Fibroblast of the aortic adventitia (primary cell): ENCODE measurements around the gene CDC23. TPM values are rescaled to one million over a fixed set of nuclear protein-coding genes. Genes with fewer than 3 reads are reported as not detected.

Experiments used
- DNase-seq: peaks from one replicate; pipeline ENCODE4 v3.0.0-alpha.2; 2010; ENCODE audit warnings: low read depth
- H3K4me3 ChIP-seq: 2 replicates; pipeline ENCODE4 v1.5.1; 2011; ENCODE audit warnings: low read depth, mild to moderate bottlenecking, control low read depth, low read length, moderate library complexity
- total RNA-seq: library from RNA; depleted of rRNA; stranded (reverse); fragments of >200 nt; gene quantifications from 2 replicates; pipeline ENCODE4 v1.2.3, GENCODE V29; 2012; ENCODE audit warnings: low replicate concordance
- TF ChIP-seq, protein P1 (sequence below): IDR thresholded peaks from 2 replicates; pipeline ENCODE4 v1.5.1; 2011; ENCODE audit warnings: mild to moderate bottlenecking, low read length, control low read depth, inconsistent platforms; ENCODE audit not compliant: insufficient read depth

CDC23 gene
- total RNA-seq, 1 donor, result 31.4 TPM

GRCh38 chr5:138233280-138233679 is 20.2 kb upstream of the CDC23 start:
- DNase-seq, result no peak
- H3K4me3 ChIP-seq, result no peak overlapping the region
- TF ChIP-seq, protein P1, sequence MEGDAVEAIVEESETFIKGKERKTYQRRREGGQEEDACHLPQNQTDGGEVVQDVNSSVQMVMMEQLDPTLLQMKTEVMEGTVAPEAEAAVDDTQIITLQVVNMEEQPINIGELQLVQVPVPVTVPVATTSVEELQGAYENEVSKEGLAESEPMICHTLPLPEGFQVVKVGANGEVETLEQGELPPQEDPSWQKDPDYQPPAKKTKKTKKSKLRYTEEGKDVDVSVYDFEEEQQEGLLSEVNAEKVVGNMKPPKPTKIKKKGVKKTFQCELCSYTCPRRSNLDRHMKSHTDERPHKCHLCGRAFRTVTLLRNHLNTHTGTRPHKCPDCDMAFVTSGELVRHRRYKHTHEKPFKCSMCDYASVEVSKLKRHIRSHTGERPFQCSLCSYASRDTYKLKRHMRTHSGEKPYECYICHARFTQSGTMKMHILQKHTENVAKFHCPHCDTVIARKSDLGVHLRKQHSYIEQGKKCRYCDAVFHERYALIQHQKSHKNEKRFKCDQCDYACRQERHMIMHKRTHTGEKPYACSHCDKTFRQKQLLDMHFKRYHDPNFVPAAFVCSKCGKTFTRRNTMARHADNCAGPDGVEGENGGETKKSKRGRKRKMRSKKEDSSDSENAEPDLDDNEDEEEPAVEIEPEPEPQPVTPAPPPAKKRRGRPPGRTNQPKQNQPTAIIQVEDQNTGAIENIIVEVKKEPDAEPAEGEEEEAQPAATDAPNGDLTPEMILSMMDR, result no peak

DNA sequence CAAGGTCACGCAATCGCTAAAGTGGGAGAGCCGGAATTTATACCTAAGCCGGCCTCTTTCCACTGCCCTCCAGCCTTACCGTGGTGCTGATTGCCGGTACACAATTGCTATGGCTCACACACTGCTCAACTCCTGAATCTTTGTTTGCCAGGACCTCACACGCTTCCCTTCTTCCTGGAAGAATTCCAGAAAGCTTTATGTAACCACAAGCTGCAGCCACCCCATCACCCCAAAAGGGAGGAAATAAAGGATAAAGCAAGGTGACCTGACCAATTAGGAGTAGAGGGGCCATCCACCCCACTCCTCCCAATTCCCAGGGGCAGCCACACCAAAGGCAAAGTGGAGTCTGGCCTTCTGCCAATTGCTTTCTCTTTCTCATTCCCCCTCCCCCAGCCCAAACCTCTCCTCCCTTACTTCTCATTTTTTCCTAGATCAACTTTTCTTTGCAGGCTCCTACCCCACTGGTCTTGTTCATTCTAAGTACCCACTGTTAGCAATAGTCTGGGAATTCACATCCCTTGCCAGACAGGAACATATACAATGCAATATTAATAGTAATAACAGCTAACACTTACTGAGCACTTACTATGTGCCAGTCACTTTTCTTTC is 18.0 kb upstream of the CDC23 start:
- TF ChIP-seq, protein P1, result no peak
- no peak overlapping the region for H3K4me3 ChIP-seq
- peak; percentile 79 for DNase-seq

- DNase-seq, result peak; percentile 87
- no peak overlapping the region for H3K4me3 ChIP-seq
- TF ChIP-seq, protein P1, result no peak
Measured at GRCh38 chr5:138230261-138230660, 17.1 kb upstream of the CDC23 start.

- TF ChIP-seq, protein P1, result no peak
- DNase-seq, result no peak
- no peak overlapping the region for H3K4me3 ChIP-seq
Measured at GRCh38 chr5:138229387-138229786, 16.3 kb upstream of the CDC23 start.

- TF ChIP-seq, protein P1, result no peak
- no peak overlapping the region for H3K4me3 ChIP-seq
Measured at GRCh38 chr5:138226910-138227309, 13.8 kb upstream of the CDC23 start.

GRCh38 chr5:138224712-138225111 is 11.6 kb upstream of the CDC23 start:
- H3K4me3 ChIP-seq, result no peak overlapping the region
- DNase-seq, result no peak
- TF ChIP-seq, protein P1, result no peak

More at GRCh38 chr5:138226910-138227309, 13.8 kb upstream of the CDC23 start:
- DNase-seq, result no peak

GRCh38 chr5:138223532-138223931 is 10.4 kb upstream of the CDC23 start:
- DNase-seq, result no peak
- H3K4me3 ChIP-seq, result no peak overlapping the region
- TF ChIP-seq, protein P1, result no peak
